MM.1S (cell line): Measurements from ENCODE around the gene SLC38A5.
A peak's percentile ranks its signal among the peaks of the same experiment; 100 is the strongest.

Experiments
- DNase-seq: peaks from one replicate; pipeline ENCODE4 v3.0.0-alpha.2; 2015
- H2AFZ ChIP-seq: fragments of 300-600 bp; sonication (generic); 2 replicates; pipeline ENCODE4 v1.6.0; 2016; ENCODE audit warnings: antibody characterized with exemption, low read length
- H3F3A ChIP-seq: fragments of 300-600 bp; sonication (generic); 2 replicates; pipeline ENCODE4 v1.6.1; 2016; ENCODE audit warnings: mild to moderate bottlenecking, antibody characterized with exemption, low read length, moderate library complexity, mixed read lengths; ENCODE audit not compliant: insufficient read depth
- H3K27ac ChIP-seq: fragments of 300-600 bp; sonication (generic); 2 replicates; pipeline ENCODE4 v1.5.1; 2016; ENCODE audit warnings: mild to moderate bottlenecking, low read length
- H3K27me3 ChIP-seq: fragments of 300-600 bp; sonication (generic); replicated peaks from 2 replicates; pipeline ENCODE4 v1.6.0; 2016; ENCODE audit warnings: low read length; ENCODE audit not compliant: insufficient read depth
- H3K36me3 ChIP-seq: fragments of 300-600 bp; sonication (generic); replicated peaks from 2 replicates; pipeline ENCODE4 v1.6.1; 2016; ENCODE audit warnings: mild to moderate bottlenecking, low read length, mixed read lengths; ENCODE audit not compliant: insufficient read depth
- H3K4me1 ChIP-seq: fragments of 300-600 bp; sonication (generic); 2 replicates; pipeline ENCODE4 v1.6.1; 2016; ENCODE audit warnings: low read length, mixed read lengths
- H3K4me2 ChIP-seq: fragments of 300-600 bp; sonication (generic); 2 replicates; pipeline ENCODE4 v1.6.0; 2016; ENCODE audit warnings: low read depth, low read length
- H3K4me3 ChIP-seq: fragments of 300-600 bp; sonication (generic); 2 replicates; pipeline ENCODE4 v1.5.1; 2016; ENCODE audit warnings: low read length, mixed read lengths
- H3K79me2 ChIP-seq: fragments of 300-600 bp; sonication (generic); 2 replicates; pipeline ENCODE4 v1.6.1; 2016; ENCODE audit warnings: mixed run types, low read length, mixed read lengths
- H3K9ac ChIP-seq: fragments of 300-600 bp; sonication (generic); 2 replicates; pipeline ENCODE4 v1.6.1; 2016; ENCODE audit warnings: low read length, mixed read lengths
- H3K9me2 ChIP-seq: fragments of 300-600 bp; sonication (generic); replicated peaks from 2 replicates; pipeline ENCODE4 v1.6.1; 2016; ENCODE audit warnings: mild to moderate bottlenecking, low read length, mixed read lengths; ENCODE audit not compliant: insufficient read depth
- H3K9me3 ChIP-seq: fragments of 300-600 bp; sonication (generic); replicated peaks from 2 replicates; pipeline ENCODE4 v1.6.1; 2016; ENCODE audit warnings: mild to moderate bottlenecking, low read length, mixed read lengths; ENCODE audit not compliant: insufficient read depth
- H4K20me1 ChIP-seq: fragments of 300-600 bp; sonication (generic); 2 replicates; pipeline ENCODE4 v1.6.1; 2016; ENCODE audit warnings: mild to moderate bottlenecking, low read length, moderate library complexity, mixed read lengths; ENCODE audit not compliant: insufficient read depth
- EZH2 ChIP-seq: fragments of 300-600 bp; sonication (generic); optimal IDR thresholded peaks from 2 replicates; pipeline ENCODE3; 2017; ENCODE audit warnings: low read depth, mild to moderate bottlenecking, antibody characterized with exemption, low read length, mixed read lengths
- EZH2phosphoT487 ChIP-seq: fragments of 300-600 bp; sonication (generic); IDR thresholded peaks from 2 replicates; pipeline ENCODE4 v1.6.1; 2018; ENCODE audit warnings: antibody characterized with exemption, low read length
- TF ChIP-seq, protein P1 (sequence below): fragments of 300-600 bp; sonication (generic); IDR thresholded peaks from 2 replicates; pipeline ENCODE4 v1.5.1; 2016; ENCODE audit warnings: antibody characterized with exemption, low read length, mixed read lengths

Gene SLC38A5

DNA sequence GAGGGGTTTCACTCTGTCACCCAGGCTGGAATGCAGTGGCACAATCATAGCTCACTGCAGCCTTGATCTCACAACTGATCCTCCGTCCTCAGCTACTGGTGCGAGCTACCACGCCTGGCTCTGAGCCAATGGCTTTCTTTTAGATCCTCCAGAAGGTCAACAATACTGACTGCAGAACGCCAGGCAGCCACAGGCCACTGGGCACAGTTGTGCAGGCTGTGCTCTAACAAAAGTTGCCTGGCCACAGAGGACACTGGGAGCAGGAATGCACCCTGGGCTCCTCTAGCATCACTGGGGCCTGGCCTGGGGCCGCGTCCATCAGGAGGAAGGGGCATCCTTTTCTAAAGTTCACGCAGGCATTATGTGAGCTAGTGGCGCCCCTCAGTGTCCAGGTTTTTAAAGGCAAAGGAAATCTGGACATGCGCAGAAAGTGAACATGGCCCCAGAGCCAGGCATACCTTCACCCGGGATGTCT lies 23.9 kb upstream of the SLC38A5 start:
- TF ChIP-seq, protein P1, sequence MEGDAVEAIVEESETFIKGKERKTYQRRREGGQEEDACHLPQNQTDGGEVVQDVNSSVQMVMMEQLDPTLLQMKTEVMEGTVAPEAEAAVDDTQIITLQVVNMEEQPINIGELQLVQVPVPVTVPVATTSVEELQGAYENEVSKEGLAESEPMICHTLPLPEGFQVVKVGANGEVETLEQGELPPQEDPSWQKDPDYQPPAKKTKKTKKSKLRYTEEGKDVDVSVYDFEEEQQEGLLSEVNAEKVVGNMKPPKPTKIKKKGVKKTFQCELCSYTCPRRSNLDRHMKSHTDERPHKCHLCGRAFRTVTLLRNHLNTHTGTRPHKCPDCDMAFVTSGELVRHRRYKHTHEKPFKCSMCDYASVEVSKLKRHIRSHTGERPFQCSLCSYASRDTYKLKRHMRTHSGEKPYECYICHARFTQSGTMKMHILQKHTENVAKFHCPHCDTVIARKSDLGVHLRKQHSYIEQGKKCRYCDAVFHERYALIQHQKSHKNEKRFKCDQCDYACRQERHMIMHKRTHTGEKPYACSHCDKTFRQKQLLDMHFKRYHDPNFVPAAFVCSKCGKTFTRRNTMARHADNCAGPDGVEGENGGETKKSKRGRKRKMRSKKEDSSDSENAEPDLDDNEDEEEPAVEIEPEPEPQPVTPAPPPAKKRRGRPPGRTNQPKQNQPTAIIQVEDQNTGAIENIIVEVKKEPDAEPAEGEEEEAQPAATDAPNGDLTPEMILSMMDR = peak; percentile 32
- no peak for TF ChIP-seq EZH2phosphoT487
- Histone ChIP-seq H2AFZ (no peak overlapping the region), H3K27ac (no peak overlapping the region), H3K4me3 (no peak overlapping the region), H3K27me3 (no peaks in the 10 kb centered on the region), H3K79me2 (no peaks in the 10 kb centered on the region), H3K4me2 (no peak overlapping the region), H3K4me1 (no peaks in the 10 kb centered on the region), H4K20me1 (no peaks in the 10 kb centered on the region), H3K36me3 (no peaks in the 10 kb centered on the region), H3F3A (no peaks in the 10 kb centered on the region), H3K9me2 (no peaks in the 10 kb centered on the region), H3K9me3 (no peaks in the 10 kb centered on the region), H3K9ac (no peak overlapping the region)
- DNase-seq = peak; percentile 41

DNA sequence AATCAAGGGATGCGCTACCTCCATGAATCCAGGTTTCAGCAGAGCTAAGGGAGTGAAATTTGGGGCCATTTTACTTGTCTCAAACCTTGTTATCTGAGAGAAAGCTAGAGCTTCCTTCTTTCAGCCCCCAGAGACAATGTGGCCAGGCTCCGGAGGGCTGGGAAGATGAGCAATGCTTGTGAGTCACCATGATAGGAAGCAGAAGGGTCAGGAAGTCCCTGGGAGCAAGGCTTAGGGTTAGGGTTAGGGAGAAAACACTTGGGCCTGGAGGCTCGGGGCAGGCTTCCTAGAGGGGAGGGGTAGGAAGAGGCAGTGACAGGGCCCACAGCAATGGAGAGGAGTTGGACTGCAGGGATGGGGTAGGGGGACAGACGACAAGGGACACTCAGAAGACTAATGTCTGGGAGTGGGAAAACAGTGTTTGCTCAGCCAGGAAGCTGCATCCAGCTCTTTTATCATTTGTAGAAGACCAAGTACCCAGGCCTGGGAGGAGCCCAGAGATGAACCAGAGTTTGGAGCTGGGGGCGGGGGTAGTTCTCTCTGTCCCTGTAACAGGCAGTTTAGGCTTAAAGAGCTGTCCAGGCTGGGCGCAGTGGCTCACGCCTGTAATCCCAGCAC lies 22.3 kb upstream of the SLC38A5 start:
- no peaks in the 10 kb centered on the region for H4K20me1 ChIP-seq
- no peaks in the 10 kb centered on the region for H3K9me3 ChIP-seq
- H2AFZ ChIP-seq = no peak overlapping the region
- no peaks in the 10 kb centered on the region for H3K27me3 ChIP-seq
- H3K4me3 ChIP-seq = no peak overlapping the region
- no peaks in the 10 kb centered on the region for H3K4me1 ChIP-seq
- TF ChIP-seq, protein P1 = no peak
- TF ChIP-seq EZH2 = no peak
- TF ChIP-seq EZH2phosphoT487 = no peak
- H3K27ac ChIP-seq = no peak overlapping the region
- no peaks in the 10 kb centered on the region for H3F3A ChIP-seq
- no peaks in the 10 kb centered on the region for H3K79me2 ChIP-seq
- no peaks in the 10 kb centered on the region for H3K9me2 ChIP-seq
- H3K4me2 ChIP-seq = no peak overlapping the region
- H3K36me3 ChIP-seq = no peaks in the 10 kb centered on the region
- H3K9ac ChIP-seq = no peak overlapping the region
- DNase-seq = no peak

DNA sequence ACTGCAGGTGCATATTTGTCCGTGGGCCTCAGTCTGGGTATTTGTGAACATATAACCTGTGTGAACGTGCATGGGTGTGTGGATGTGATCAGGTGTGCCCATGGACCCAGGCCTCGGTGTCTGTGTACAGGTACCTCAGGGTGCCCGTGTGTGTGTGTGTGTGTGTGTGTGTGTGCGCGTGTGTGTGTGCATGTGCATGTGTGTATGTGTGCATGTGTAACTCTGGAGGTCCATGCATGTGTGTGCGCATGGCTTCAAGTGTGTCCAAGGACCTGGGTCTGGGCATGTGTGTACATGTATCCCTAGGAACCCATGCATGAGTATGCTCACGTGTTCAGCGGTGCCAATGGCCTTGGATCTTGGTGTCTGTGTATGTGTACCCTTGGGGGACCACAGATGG lies 21.7 kb upstream of the SLC38A5 start:
- TF ChIP-seq EZH2phosphoT487 (no peak), EZH2 (no peak)
- TF ChIP-seq, protein P1 = no peak
- no peaks in the 10 kb centered on the region for H3K79me2 ChIP-seq
- no peaks in the 10 kb centered on the region for H3F3A ChIP-seq
- H3K9me2 ChIP-seq = no peaks in the 10 kb centered on the region
- H3K27me3 ChIP-seq = no peaks in the 10 kb centered on the region
- DNase-seq = no peak
- no peak overlapping the region for H3K4me2 ChIP-seq
- no peak overlapping the region for H3K27ac ChIP-seq
- no peak overlapping the region for H3K4me3 ChIP-seq
- H2AFZ ChIP-seq = no peak overlapping the region
- H3K4me1 ChIP-seq = no peaks in the 10 kb centered on the region
- no peaks in the 10 kb centered on the region for H4K20me1 ChIP-seq
- H3K36me3 ChIP-seq = no peaks in the 10 kb centered on the region
- no peaks in the 10 kb centered on the region for H3K9me3 ChIP-seq
- no peak overlapping the region for H3K9ac ChIP-seq
